Gastroesophageal sphincter (tissue), 4 donors: Measurements from ENCODE around the gene SPRTN. TPM values are rescaled to one million over a fixed set of nuclear protein-coding genes. Genes with fewer than 3 reads are reported as not detected.

ENCODE experiments used
- ATAC-seq: fragments of 150-250 bp; one replicate; pipeline ENCODE4 v1.9.1; 2016; ENCODE audit warnings: mild to moderate bottlenecking, moderate library complexity
- H3K27ac ChIP-seq, 4 donors: fragments of 200-600 bp; sonication (generic) in 3 of 4; 1 replicate in 3 of 4; 2 replicates in 1 of 4; pipeline ENCODE4 v1.5.1; 2016 to 2019
- H3K27me3 ChIP-seq: fragments of 200-600 bp; sonication (generic); one replicate; pipeline ENCODE4 v1.5.1; 2019
- H3K36me3 ChIP-seq, 2 donors: fragments of 200-600 bp; sonication (generic); one replicate each; pipeline ENCODE4 v1.5.1; 2019; ENCODE audit warnings: control low read depth in 1 of 2
- H3K4me1 ChIP-seq, 3 donors: fragments of 200-600 bp; sonication (generic); 1 replicate in 2 of 3; 2 replicates in 1 of 3; pipeline ENCODE4 v1.5.1; 2016 to 2019; ENCODE audit warnings: control low read depth in 2 of 3
- H3K4me3 ChIP-seq, 2 donors: fragments of 200-600 bp; sonication (generic); one replicate each; pipeline ENCODE4 v1.5.1; 2019; ENCODE audit warnings: mild to moderate bottlenecking in 1 of 2, moderate library complexity in 1 of 2
- H3K9me3 ChIP-seq, 3 donors: fragments of 200-600 bp; sonication (generic); one replicate each; pipeline ENCODE4 v1.5.1; 2017 to 2019; ENCODE audit warnings: control low read depth in 2 of 3
- EP300 ChIP-seq: sonication (generic); formaldehyde crosslinking; IDR thresholded peaks from one replicate; pipeline ENCODE4 v1.6.1; 2017; ENCODE audit warnings: antibody characterized with exemption, mild to moderate bottlenecking
- POLR2A ChIP-seq, 2 donors: fragments of 450-650 bp; IDR thresholded peaks; one replicate each; pipeline ENCODE4 v1.6.1; 2017; ENCODE audit warnings: antibody characterized with exemption in 2 of 2, mild to moderate bottlenecking in 2 of 2, moderate library complexity in 1 of 2
- POLR2AphosphoS5 ChIP-seq: sonication (generic); formaldehyde crosslinking; IDR thresholded peaks from one replicate; pipeline ENCODE4 v1.6.1; 2017; ENCODE audit warnings: antibody characterized with exemption
- WGBS, 2 donors: methylation state at CpG; one replicate each; pipeline ENCODE4 v1.1.5; 2018; ENCODE audit warnings: low coverage in 1 of 2; 5-methylcytosine and 5-hydroxymethylcytosine counted together
- total RNA-seq, 4 donors: library from RNA; depleted of rRNA; stranded (reverse); fragments of >200 nt; gene quantifications; one replicate each; pipeline ENCODE4 v1.1.0, GENCODE V29; 2016
- TF ChIP-seq, protein P1 (sequence below), 4 experiments: fragments of 200-600 bp in 2 of 4; fragments of 450-650 bp in 2 of 4; sonication (generic) in 1 of 4; IDR thresholded peaks; one replicate each; pipeline ENCODE4 v1.5.1; 2017 to 2019; ENCODE audit warnings: antibody characterized with exemption in 4 of 4, mild to moderate bottlenecking in 2 of 4, moderate library complexity in 2 of 4

SPRTN gene
- total RNA-seq, 4 donors from 2014 or later: 15.3 to 34.7 (median 20.7) TPM

DNA sequence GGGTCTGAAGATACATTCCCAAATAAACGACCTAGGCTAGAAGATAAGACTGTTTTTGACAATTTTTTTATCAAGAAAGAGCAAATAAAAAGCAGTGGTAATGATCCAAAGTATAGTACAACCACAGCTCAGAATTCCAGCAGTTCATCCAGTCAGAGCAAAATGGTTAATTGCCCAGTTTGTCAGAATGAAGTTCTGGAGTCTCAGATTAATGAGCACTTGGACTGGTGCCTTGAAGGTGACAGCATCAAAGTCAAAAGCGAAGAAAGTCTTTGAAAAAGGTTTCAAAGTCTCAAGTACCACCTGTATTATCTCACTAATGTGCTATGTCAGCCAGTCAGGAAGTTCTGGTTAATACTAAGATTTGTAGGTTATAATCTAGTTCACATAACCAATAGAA is 15.0 kb downstream of the SPRTN start:
- 60% methylated on average over 1 to 2 of the region's 2 CpGs for WGBS, 2 donors
- no peak for TF ChIP-seq POLR2AphosphoS5
- TF ChIP-seq EP300: no peak
- no peak for TF ChIP-seq POLR2A (IDR thresholded peaks at IDR 0.05)
- TF ChIP-seq, protein P1, sequence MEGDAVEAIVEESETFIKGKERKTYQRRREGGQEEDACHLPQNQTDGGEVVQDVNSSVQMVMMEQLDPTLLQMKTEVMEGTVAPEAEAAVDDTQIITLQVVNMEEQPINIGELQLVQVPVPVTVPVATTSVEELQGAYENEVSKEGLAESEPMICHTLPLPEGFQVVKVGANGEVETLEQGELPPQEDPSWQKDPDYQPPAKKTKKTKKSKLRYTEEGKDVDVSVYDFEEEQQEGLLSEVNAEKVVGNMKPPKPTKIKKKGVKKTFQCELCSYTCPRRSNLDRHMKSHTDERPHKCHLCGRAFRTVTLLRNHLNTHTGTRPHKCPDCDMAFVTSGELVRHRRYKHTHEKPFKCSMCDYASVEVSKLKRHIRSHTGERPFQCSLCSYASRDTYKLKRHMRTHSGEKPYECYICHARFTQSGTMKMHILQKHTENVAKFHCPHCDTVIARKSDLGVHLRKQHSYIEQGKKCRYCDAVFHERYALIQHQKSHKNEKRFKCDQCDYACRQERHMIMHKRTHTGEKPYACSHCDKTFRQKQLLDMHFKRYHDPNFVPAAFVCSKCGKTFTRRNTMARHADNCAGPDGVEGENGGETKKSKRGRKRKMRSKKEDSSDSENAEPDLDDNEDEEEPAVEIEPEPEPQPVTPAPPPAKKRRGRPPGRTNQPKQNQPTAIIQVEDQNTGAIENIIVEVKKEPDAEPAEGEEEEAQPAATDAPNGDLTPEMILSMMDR (IDR thresholded peaks at IDR 0.05): no peak
- ATAC-seq: no peak
- no peak overlapping the region for H3K27ac ChIP-seq
- H3K9me3 ChIP-seq: no peaks in the 10 kb centered on the region
- H3K4me1 ChIP-seq: peaks cover 0 to 8% (median 0%) of the 10 kb centered on the region in 3 donors
- H3K27me3 ChIP-seq: no peaks in the 10 kb centered on the region
- no peak overlapping the region for H3K4me3 ChIP-seq
- H3K36me3 ChIP-seq: peaks cover 1 to 48% of the 10 kb centered on the region in 2 donors

DNA sequence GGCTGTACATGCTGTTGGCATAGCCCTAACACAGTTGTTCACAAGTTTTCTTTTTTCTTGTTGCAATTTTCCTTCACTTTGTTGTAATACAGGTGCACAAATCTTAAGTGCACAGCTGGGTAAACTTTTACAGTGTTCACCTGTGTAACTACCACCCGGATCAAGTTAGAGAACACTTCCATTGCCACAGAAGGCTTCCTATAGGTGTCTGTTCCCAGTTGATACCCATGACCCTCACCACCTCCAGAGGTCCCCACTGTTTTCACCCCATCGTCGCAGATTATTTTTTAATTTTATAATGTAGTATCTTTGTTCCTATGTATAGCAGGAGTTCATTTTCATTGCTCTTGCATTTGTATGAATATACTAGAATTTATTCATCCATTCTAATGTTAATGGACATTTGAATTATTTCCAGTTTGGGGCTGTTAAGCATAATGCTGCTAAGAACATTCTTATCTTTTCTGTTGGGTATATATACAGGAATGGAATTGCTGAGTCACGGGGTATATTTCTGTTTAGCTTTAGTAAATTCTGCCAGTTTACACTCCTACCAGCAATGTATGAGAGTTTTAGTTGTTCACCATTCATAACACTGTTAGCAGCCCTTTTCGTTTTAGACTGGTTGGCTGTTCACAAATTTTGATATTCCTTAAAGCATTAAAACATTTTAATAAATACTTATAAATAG is 16.4 kb downstream of the SPRTN start:
- TF ChIP-seq EP300: no peak
- TF ChIP-seq POLR2A (IDR thresholded peaks at IDR 0.05): no peak
- TF ChIP-seq, protein P1 (IDR thresholded peaks at IDR 0.05): no peak
- TF ChIP-seq POLR2AphosphoS5: no peak
- WGBS, 2 donors: 54 to 75% methylated on average over 5 of the region's 5 CpGs

DNA sequence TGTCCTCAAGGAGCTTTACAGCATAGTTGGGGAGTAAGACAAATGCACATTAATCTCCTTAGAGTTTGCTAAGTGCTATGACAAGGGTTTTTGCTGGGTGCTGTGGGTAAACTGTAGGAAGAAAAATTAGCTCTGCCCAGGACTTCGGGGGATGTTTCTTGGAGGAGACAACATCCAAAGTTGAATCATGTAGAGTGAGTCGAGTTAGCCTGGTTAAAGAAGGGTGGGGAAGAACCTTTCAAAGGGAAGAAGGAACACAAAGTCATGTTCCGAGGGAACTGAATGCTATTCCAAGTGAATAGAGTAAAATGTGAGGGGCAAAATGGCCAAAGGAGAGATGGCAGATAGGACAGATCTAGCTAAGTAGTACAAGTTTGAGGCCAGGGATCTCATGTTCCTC is 17.1 kb downstream of the SPRTN start:
- WGBS, 2 donors: 62 to 65% methylated on average over 3 of the region's 3 CpGs
- Histone ChIP-seq H3K36me3 (peaks cover 0 to 29% of the 10 kb centered on the region in 2 donors), H3K9me3 (no peaks in the 10 kb centered on the region), H3K4me3 (no peak overlapping the region), H3K27ac (no peak overlapping the region), H3K4me1 (peaks cover 0 to 15% (median 0%) of the 10 kb centered on the region in 3 donors), H3K27me3 (no peaks in the 10 kb centered on the region)
- no peak for TF ChIP-seq POLR2AphosphoS5
- TF ChIP-seq EP300: no peak
- no peak for TF ChIP-seq POLR2A (IDR thresholded peaks at IDR 0.05)
- TF ChIP-seq, protein P1 (IDR thresholded peaks at IDR 0.05): no peak
- no peak for ATAC-seq

More for the DNA sequence above, 16.4 kb downstream of the SPRTN start:
- no peak for ATAC-seq
- Histone ChIP-seq H3K4me3 (no peak overlapping the region), H3K36me3 (peaks cover 0 to 36% of the 10 kb centered on the region in 2 donors), H3K27me3 (no peaks in the 10 kb centered on the region), H3K9me3 (no peaks in the 10 kb centered on the region), H3K27ac (no peak overlapping the region), H3K4me1 (peaks cover 0 to 15% (median 0%) of the 10 kb centered on the region in 3 donors)

DNA sequence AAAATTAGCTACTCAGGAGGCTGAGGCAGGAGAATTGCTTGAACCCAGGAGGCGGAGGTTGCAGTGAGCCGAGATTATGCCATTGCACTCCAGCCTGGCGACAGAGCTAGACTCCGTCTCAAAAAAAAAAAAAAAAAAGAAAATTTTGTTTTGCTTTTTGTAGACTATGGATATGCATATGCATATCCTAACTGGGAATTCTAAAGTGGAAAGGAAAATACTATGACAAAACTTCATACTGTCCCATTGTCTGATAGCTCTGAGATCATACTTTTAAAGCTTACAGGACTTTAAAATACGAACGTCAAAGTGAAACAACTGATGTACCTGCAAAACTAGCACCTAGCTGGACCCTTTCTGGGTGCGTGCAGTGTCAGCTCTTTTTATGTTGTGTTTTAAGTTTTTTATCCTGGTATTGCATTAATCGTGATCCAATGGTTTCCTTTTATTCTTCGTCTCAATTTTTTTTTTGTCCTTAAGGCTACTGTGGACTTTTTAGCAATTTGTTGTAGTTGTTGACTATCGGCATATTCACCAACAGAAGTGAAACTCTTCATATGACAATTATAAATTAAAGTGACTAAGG is 19.2 kb downstream of the SPRTN start:
- ATAC-seq: no peak
- Histone ChIP-seq H3K9me3 (no peaks in the 10 kb centered on the region), H3K27me3 (no peaks in the 10 kb centered on the region), H3K4me3 (no peak overlapping the region), H3K36me3 (peaks cover 0 to 24% of the 10 kb centered on the region in 2 donors), H3K4me1 (peaks cover 0 to 15% (median 0%) of the 10 kb centered on the region in 3 donors), H3K27ac (no peak overlapping the region)
- WGBS, 2 donors: 64 to 72% methylated on average over 7 to 10 of the region's 10 CpGs
- no peak for TF ChIP-seq EP300
- TF ChIP-seq POLR2AphosphoS5: no peak
- TF ChIP-seq POLR2A (IDR thresholded peaks at IDR 0.05): no peak
- TF ChIP-seq, protein P1 (IDR thresholded peaks at IDR 0.05): no peak
